ENCODE data around the gene ERCC8. TPM values are rescaled to one million over a fixed set of nuclear protein-coding genes. Genes with fewer than 3 reads are reported as not detected.
A peak's percentile ranks its signal among the peaks of the same experiment; 100 is the strongest.
"Not testable (repeated sequence)": the region's sequence is repeated elsewhere in the genome, so short reads cannot be mapped to it uniquely, and the experiment has no call there.

The ERCC8 gene
- total and polyA plus RNA-seq, 2 donors = 6.5 to 32.8 TPM

DNA sequence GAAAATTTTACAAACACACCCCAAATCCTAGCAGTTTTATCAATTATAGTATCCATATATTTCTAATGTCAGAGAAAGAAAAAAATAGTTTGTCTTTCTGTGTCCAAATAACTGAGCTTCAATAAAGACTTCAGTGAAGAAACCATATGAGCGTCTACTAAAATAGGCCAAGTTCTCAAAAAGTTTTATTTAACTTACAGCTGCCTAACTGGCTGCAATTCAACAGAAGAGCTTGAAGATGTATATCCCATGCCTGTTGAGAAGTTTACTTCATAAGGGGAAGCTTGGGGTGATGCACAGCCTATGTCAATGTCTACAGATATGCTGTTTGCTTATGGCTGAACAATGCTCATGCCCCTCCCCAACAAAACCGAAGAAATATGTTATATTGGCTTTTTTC, 57.1 kb downstream of the ERCC8 start:
- no peak for DNase-seq (ENCODE audit: extremely low spot score)
- no peak overlapping the region for H3K4me3 ChIP-seq (ENCODE audit: low read depth, low read length)
- WGBS = 74% methylated on average over 2 of the region's 2 CpGs
- no peaks in the 10 kb centered on the region for H3K4me1 ChIP-seq (ENCODE audit: insufficient read depth)
- no peak overlapping the region for H3K27ac ChIP-seq (ENCODE audit: low read depth)
- H3K36me3 ChIP-seq (ENCODE audit: insufficient read depth) = no peaks in the 10 kb centered on the region

DNA sequence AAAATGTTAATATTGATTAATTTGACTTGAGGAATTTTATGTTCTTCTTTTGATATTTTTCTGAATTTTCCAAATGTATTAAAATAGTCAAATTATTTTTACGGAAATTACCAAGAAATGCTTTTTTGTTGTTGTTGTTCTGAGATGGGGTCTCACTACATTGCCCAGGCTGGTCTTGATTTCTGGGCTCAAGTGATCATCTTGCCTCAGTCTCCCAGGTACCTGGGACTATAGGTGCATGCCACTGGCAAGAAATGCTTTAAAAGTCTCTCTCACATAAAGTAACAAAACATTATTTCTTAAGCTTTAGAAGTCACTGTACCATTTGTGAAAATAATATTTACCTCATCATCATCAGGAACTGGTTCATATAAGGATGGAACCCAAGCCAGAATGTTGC, 57.8 kb downstream of the ERCC8 start:
- Histone ChIP-seq H3K4me1 (ENCODE audit: insufficient read depth) (no peaks in the 10 kb centered on the region), H3K4me3 (ENCODE audit: low read depth, low read length) (no peak overlapping the region), H3K27ac (ENCODE audit: low read depth) (no peak overlapping the region), H3K36me3 (ENCODE audit: insufficient read depth) (no peaks in the 10 kb centered on the region)
- 100% methylated on average over 1 of the region's 1 CpG for WGBS
- no peak for DNase-seq (ENCODE audit: extremely low spot score)

DNA sequence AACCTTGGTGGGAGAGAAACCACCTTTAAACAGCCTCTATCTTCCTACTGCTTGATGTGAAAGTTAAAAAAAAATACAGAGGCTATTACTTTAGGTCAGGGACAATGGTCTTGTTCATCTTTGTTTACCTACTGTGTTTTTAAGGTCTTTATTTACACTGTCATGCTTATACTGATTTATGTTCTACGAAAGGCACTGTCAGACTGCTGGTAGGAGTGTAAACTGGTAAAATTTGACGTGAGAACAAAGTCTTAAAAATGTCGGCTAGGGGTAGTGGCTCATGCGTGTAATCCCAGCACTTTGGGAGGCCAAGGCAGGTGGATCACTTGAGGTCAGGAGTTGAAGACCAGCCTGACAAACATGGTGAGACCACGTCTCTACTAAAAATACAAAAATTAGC, 58.7 kb downstream of the ERCC8 start:
- Histone ChIP-seq H3K4me3 (ENCODE audit: low read depth, low read length) (no peak overlapping the region), H3K36me3 (ENCODE audit: insufficient read depth) (no peaks in the 10 kb centered on the region), H3K27ac (ENCODE audit: low read depth) (no peak overlapping the region), H3K4me1 (ENCODE audit: insufficient read depth) (no peaks in the 10 kb centered on the region)
- 96% methylated on average over 5 of the region's 5 CpGs for WGBS
- DNase-seq (ENCODE audit: extremely low spot score) = no peak

DNA sequence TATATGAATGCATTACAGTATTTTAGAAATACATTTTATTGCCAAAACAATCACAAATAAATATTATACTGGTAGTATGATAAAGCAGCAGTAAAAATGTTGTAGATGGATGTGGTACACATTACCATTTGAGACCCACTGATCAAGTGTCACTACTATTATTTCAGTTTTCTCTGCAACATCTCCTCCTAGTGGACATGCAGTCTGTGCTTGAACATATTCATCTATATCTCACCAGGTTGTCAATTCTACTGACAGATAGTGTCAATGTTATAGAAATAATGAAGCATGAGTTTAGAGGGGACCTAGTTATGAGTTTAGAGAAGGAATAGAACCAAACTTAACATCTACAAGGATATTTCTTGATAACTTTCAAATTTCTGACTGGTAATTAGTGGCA, 61.6 kb downstream of the ERCC8 start:
- no peak overlapping the region for H3K4me3 ChIP-seq (ENCODE audit: low read depth, low read length)
- no peak overlapping the region for H3K27ac ChIP-seq (ENCODE audit: low read depth)
- no peak for DNase-seq (ENCODE audit: extremely low spot score)
- no peaks in the 10 kb centered on the region for H3K36me3 ChIP-seq (ENCODE audit: insufficient read depth)
- no peaks in the 10 kb centered on the region for H3K4me1 ChIP-seq (ENCODE audit: insufficient read depth)

DNA sequence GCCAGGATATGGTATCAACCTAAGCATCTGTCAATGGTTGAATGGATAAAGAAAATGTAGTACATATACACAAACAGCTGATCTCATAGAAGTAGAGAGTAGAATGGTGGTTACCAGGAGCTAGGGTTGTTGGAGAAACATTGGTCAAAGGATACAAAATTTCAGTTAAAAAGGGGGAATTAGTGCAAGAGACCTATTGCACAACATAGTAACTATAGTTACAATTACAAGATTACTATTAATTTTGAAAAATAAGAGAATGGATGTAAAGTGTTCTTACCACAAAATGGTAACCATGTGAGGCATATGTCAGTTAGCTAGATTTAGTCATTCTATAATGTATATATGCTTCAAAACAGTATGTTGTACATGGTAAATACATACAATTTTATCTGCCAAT, 72.0 kb downstream of the ERCC8 start:
- no peak for DNase-seq (ENCODE audit: extremely low spot score)
- Histone ChIP-seq H3K27ac (ENCODE audit: low read depth) (no peak overlapping the region), H3K36me3 (ENCODE audit: insufficient read depth) (no peaks in the 10 kb centered on the region), H3K4me3 (ENCODE audit: low read depth, low read length) (no peak overlapping the region), H3K4me1 (ENCODE audit: insufficient read depth) (no peaks in the 10 kb centered on the region)

DNA sequence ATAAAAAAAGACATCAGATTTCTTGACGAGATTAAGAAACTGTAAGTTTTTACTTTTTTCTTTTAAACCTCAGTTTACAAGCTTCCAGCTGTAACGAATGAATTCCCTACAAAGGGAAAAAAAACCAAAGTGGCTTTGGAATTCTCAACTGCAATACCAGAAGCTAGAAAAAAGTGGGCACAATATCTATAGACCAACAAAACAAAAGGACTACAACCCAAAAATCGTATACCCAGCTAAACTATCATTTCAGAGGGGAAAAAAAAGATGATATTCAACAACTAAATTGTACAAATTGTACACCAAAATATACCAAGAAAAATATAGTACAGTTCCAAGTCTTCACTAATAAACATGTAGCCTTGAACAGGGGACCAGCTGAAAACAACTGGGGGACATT, 74.0 kb downstream of the ERCC8 start:
- H3K36me3 ChIP-seq (ENCODE audit: insufficient read depth) = no peaks in the 10 kb centered on the region
- no peak for DNase-seq (ENCODE audit: extremely low spot score)
- no peak overlapping the region for H3K4me3 ChIP-seq (ENCODE audit: low read depth, low read length)
- no peak overlapping the region for H3K27ac ChIP-seq (ENCODE audit: low read depth)
- WGBS = 98% methylated on average over 3 of the region's 3 CpGs
- no peaks in the 10 kb centered on the region for H3K4me1 ChIP-seq (ENCODE audit: insufficient read depth)

DNA sequence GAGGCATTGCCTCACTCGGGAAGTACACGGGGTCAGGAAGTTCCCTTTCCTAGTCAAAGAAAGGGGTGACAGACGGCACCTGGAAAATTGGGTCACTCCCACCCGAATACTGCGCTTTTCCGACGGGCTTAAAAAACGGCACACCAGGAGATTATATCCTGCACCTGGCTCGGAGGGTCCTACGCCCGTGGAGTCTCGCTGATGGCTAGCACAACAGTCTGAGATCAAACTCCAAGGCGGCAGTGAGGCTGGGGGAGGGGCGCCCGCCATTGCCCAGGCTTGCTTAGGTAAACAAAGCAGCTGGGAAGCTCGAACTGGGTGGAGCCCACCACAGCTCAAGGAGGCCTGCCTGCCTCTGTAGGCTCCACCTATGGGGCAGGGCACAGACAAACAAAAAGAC, 84.3 kb downstream of the ERCC8 start:
- not testable (repeated sequence) for H3K4me1 ChIP-seq (ENCODE audit: insufficient read depth); H3K27ac ChIP-seq (ENCODE audit: low read depth); H3K36me3 ChIP-seq (ENCODE audit: insufficient read depth); DNase-seq (ENCODE audit: extremely low spot score); H3K4me3 ChIP-seq (ENCODE audit: low read depth, low read length)
- 93% methylated on average over 16 of the region's 16 CpGs for WGBS

DNA sequence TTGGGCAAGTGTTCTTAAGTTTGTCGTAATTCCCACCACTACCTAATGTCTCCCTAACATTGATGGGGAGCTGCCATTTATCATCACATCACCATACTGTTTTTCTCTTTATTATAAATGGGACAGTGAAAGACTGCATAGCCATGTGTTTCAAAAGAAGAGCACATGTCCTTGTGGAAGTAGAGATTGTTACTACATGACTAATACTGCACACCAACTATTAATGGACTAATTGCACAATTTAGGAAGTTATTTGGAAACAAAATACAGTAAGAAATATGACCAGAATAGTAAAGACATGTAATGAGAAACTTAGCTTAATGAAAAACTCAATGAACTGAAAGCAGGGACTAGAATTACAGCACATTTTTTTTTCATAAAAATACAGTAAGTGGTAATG, 88.8 kb downstream of the ERCC8 start:
- Histone ChIP-seq H3K27ac (ENCODE audit: low read depth) (no peak overlapping the region), H3K4me1 (ENCODE audit: insufficient read depth) (no peaks in the 10 kb centered on the region), H3K36me3 (ENCODE audit: insufficient read depth) (no peaks in the 10 kb centered on the region), H3K4me3 (ENCODE audit: low read depth, low read length) (no peak overlapping the region)
- WGBS = 94% methylated on average over 1 of the region's 1 CpG
- DNase-seq (ENCODE audit: extremely low spot score) = no peak

DNA sequence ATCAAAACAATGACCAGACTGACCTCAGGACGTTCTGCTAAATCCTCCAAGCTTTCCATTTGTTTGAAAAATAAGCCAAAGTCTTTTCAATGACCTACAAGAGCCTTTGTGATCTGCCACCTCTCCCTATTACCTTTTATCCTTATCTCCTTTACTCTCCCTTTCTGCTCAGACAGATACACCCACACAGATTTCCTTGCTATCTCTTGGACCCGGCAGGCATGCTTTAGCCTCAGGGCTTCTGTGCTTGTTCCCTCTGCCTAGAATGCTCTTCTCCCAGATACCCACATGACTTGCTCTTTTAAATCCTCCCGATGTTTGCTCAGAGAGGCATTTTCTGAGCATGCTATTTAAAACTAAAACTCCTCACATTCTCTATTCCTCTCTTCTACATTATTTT, 91.9 kb downstream of the ERCC8 start:
- H3K4me3 ChIP-seq (ENCODE audit: low read depth, low read length) = no peak overlapping the region
- H3K4me1 ChIP-seq (ENCODE audit: insufficient read depth) = no peaks in the 10 kb centered on the region
- WGBS = 16% methylated on average over 3 of the region's 3 CpGs
- H3K27ac ChIP-seq (ENCODE audit: low read depth) = no peak overlapping the region
- DNase-seq (ENCODE audit: extremely low spot score) = no peak
- no peaks in the 10 kb centered on the region for H3K36me3 ChIP-seq (ENCODE audit: insufficient read depth)

DNA sequence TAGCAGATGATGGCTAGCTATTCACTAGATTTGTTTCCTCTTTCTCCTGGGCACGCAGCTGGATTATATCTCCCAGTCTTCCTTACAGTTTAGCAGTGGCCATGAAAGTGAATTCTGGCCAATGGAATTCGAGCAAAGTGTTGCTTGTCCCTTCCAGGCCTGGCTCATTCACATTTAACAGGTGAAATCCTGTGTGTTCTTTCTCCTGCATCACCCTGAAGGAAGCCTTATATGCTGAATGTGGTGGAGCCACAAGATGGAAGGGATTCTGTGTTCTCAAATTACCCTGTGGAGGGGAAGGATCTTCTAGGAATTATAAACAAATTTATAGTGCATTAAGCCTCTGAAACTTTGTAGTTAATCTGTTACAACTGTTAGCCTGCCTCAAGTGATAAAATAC, 92.6 kb downstream of the ERCC8 start:
- Histone ChIP-seq H3K4me3 (ENCODE audit: low read depth, low read length) (no peak overlapping the region), H3K36me3 (ENCODE audit: insufficient read depth) (no peaks in the 10 kb centered on the region), H3K27ac (ENCODE audit: low read depth) (no peak overlapping the region), H3K4me1 (ENCODE audit: insufficient read depth) (no peaks in the 10 kb centered on the region)
- no peak for DNase-seq (ENCODE audit: extremely low spot score)
- WGBS = 32% methylated on average over 2 of the region's 2 CpGs

DNA sequence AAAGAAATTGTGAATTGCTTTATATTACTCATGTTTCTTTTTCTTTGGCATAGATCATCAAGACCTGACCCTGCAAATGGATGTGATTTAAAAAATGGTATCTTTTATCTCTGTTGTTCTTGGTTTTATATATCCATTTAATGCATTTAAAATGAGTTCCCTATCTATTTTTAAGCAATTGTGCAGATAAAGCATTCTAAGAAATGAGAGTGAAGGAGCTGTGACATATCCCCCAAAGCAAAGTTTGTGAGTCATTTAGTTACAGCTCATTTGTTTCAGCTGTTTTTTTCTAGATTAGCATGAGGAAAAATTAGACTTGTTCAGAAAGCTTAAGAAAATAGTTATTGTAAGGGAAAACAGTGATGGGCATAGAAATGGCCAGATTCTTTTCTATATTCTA, 93.2 kb downstream of the ERCC8 start:
- Histone ChIP-seq H3K4me3 (ENCODE audit: low read depth, low read length) (no peak overlapping the region), H3K36me3 (ENCODE audit: insufficient read depth) (no peaks in the 10 kb centered on the region), H3K27ac (ENCODE audit: low read depth) (no peak overlapping the region), H3K4me1 (ENCODE audit: insufficient read depth) (no peaks in the 10 kb centered on the region)
- no peak for DNase-seq (ENCODE audit: extremely low spot score)

DNA sequence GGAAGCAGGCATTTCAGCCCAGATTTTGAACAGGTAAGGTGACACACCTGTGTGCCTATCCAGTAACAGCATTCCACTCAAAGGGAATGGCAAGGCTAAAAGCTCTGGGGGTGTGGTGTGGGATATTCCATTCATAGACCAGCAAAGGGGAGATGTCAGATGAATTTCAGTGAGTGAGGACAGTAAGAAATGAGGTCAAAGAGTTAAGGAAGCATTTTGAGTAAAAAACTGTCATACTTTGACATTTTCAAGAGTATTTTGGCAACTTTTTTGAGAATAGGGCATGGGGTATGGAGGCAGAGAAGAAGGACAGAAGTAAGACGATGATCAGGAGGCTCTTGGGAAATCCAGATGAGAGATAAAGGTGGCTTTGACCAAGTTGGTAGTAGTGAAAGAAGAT, 98.6 kb downstream of the ERCC8 start:
- WGBS = 85% methylated on average over 1 of the region's 1 CpG
- Histone ChIP-seq H3K36me3 (ENCODE audit: insufficient read depth) (no peaks in the 10 kb centered on the region), H3K4me3 (ENCODE audit: low read depth, low read length) (no peak overlapping the region), H3K4me1 (ENCODE audit: insufficient read depth) (no peaks in the 10 kb centered on the region), H3K27ac (ENCODE audit: low read depth) (no peak overlapping the region)
- no peak for DNase-seq (ENCODE audit: extremely low spot score)

DNA sequence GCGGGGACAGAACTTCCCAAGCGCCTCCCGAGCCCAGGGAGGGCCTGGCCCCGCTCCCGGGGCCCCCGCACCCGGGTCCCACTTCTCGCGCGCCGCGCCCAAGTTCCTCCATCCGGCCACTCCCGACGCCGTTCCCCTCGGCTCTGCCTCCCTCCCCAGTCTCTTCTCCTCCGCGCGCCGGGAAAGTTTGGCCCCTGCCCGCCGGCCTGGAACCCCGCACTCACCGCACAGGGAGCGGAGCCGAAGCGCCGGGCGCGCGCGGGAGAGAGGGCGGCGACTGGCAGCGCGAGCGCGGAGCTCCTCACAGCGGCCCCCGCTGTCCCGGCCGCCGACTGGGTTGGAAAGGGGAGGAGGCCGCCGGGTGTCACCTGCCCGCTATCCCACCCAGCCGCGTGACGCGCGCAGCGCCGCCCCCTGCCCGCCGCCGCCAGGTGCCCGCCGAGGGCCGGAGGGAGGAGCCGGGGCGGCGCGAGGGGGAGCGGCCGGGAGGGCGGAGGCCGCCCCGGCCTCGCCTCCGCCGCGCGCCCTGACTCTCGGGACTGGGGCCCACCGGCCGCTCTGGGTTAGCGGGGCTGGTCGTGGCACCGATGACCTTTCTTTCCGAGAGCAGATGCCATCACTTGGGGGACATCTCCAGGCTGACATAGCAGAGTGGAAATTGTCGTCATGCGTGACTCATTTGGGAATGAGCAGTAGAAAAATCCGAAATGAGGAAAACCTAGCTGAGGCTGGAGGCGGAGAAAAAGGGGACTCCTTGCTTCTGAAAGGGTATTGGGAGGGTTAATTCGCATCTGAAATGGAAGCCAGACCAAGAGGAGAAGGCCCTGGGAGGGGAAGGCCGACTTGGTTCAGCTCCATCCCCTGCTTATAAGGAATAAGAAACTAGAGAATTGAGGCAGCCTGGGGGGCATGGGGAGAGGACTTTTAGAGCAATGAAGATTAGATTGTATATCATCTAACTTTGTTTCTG, 100.6 kb downstream of the ERCC8 start, which contains the start of gene ELOVL7:
Gene ELOVL7, minus strand, starts transcription at position 334 of the 970 bp plus-strand sequence. CDS start 56,872 bp downstream, outside the sequence.
- Histone ChIP-seq H3K36me3 (ENCODE audit: insufficient read depth) (no peaks in the 10 kb centered on the region), H3K4me3 (ENCODE audit: low read depth, low read length) (peak within 1 kb of the TSS; percentile 78), H3K4me1 (ENCODE audit: insufficient read depth) (no peaks in the 10 kb centered on the region), H3K27ac (ENCODE audit: low read depth) (no peak within 1 kb of the TSS)
- WGBS = under 1% methylated on average over 87 of the region's 87 CpGs
- DNase-seq (ENCODE audit: extremely low spot score) = peak; percentile 31

DNA sequence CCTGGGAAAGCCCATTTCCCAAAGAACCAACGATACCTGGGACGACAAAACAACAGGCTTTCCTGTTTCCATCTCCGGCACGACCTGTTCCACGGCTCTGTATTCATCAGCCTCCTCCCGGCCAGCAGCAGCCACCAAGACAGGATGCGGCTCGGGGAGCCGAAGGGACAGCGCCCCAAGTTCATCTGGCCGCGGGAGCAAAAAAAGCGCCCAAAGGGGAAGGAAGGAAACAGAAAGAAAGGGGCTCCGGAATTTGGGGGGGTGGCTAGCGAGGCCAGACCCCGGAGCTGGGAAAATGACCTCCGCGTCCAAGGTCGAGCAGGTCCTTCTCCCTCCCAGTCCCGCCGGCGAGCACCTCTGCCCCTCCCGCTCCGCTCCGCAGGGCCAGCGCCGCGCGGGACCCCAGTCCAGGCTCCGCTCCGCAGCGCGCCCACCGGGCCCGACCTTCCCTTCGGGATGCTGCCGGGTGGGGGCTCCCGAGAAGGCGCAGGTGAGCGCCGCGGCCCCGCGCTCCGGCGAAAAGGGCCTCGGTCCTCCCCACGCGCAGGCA, 101.4 kb downstream of the ERCC8 start:
- WGBS = under 1% methylated on average over 49 of the region's 49 CpGs
- DNase-seq (ENCODE audit: extremely low spot score) = no peak
- no peaks in the 10 kb centered on the region for H3K36me3 ChIP-seq (ENCODE audit: insufficient read depth)

More for the DNA sequence above, 101.4 kb downstream of the ERCC8 start:
- Histone ChIP-seq H3K4me1 (ENCODE audit: insufficient read depth) (no peaks in the 10 kb centered on the region), H3K27ac (ENCODE audit: low read depth) (no peak overlapping the region), H3K4me3 (ENCODE audit: low read depth, low read length) (peak overlapping the region; percentile 78)

All from urinary bladder (tissue), 4 donors.